Stimulated activated CD4-positive, alpha-beta T cell treated with anti-CD3 and anti-CD28 coated beads, Interleukin-2, amount 100 ng/mL, for 48 hours (primary cell): ENCODE data around the gene CDCA4.

Experiments
- DNase-seq, 2 donors: peaks; one replicate each; pipeline ENCODE4 v3.0.0-alpha.2; 2020

The CDCA4 gene

DNA sequence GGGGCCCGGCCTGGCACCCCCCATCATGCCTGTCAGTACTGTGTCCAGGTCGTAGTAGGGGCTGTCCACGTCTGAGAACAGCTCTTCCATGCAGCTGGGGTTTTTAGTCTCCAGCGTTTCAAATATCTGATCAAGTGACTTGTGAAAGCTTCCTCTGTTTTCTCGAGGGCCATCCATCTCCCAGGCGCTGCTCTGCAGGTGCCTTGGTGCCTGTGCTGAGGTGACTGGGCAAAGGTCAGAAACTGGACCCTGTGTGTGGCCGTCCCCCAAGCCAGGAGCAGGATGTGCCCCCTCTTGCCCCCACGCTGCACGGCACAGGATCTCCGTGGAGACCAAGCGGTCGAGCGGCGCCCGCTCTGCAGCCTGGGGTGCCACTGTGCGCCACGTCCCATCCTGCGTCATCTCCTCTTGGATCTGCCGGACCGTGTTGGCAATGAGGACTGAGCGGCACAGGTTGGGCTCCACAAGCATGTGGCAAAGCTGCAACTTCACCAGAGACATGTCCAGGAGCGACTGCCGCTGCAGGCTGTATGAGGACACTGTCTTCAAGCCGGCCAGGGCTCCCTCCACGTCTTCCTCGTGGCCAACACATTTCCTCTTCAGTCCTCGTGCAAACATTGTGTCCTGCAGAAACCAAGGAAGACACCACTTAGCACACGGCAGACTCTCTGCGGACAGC is 9.4 kb downstream of the CDCA4 start:
- DNase-seq: no peak

DNA sequence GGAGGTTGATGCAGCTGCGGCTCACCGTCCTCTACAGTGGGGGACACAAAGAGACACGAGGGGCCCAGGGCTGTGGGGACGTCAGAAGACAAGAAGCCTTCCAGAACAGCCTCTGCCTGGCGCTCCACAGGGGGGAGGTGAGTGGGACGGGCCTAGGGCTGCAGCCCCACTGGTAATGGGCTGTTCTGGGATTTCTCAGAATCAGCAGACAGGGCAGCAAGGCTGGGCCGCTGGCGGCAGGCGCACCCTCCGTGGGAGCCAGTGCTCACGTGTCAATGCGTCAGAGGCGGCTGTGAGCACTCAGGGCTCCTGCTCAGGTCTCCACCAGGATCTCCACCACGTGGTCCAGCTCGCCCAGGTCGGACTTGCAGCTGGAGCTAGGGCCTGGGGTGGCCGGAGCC is 10.0 kb downstream of the CDCA4 start:
- DNase-seq: no peak

DNA sequence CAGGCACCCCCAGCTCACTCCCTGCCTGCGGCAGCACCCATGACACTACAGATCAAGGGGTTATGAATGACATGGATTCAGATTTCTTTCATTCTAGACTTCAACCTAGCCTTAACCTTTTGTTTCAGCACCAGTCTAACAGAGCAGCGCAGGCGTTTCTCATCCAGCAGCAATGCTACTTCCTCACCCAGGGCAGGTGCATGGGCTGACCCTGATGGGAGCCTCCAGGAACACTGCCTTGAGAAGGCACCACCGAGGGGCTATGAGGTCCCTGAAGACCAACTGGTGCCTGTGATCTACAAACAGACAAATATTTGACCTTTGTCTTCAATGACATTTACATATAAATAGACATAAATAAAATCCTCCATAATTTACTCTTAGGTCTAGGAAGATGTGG is 10.8 kb downstream of the CDCA4 start:
- DNase-seq: no peak

DNA sequence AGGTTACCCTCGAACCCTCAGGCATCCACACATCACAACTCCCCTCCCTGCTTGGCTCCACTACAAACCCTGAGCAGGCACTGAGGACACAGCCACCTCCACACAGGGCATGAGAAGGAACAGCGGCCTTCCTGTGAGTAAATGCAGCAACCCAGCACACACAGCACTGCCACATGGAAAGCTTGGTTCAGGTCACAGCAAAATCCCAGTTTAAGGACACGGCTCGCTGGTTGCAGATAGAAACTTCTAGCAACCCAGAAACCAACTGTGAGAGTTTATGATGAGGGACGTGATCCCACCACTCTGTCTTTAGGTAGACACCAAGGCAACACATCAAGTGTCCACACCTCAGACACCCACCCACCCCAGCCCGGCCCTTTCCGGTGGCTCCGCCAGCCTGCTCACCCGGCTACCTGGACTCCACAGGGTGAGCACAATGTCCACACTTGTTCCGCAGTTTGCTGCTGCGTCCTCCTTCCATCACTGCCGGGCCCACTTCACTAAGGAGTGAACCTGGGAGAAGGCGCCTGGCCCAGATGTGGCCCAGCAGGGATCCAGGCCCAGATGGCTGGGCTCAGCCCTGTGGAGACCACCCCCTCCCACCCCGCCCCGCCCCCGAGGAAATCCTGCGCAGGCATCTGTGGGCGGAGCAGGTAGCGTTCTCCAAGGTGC is 13.2 kb downstream of the CDCA4 start:
- DNase-seq: no peak

DNA sequence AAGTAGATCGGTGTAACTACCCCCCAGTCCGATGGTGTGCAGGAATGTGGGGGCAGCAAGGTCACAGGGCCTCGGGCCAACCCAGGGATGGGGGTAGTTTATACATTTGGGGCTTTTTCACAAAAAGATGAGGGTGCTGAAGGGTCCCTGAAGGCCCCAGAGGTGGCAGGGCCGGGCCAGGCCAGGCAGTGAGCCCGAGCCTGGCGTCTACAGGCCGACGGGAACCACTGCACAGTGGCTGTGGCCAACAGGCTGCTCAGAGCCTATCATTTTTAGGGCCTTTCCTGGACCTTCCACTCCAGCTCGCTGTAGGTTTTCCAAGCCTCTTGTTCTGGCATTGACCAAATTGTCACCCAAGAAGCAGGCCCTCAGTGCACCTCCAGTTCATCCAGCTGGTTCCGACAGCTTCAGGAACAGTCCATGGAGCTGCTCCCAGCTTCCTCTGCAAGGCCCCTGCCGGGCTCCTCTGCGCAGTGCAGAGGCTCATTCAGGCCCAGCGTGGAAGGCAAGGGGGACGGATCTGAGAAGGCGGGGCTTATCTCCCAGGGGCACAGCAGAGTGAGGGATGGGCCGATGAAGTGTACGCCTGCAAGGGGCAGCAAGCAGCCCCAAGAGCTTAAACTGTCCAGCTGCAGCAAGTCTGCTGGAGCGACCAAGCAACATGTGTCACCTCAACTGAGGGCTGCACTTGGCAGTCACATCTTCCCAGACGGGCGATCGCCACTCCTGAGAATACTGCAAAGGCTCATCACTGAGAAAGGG is 13.9 kb downstream of the CDCA4 start:
- no peak for DNase-seq

DNA sequence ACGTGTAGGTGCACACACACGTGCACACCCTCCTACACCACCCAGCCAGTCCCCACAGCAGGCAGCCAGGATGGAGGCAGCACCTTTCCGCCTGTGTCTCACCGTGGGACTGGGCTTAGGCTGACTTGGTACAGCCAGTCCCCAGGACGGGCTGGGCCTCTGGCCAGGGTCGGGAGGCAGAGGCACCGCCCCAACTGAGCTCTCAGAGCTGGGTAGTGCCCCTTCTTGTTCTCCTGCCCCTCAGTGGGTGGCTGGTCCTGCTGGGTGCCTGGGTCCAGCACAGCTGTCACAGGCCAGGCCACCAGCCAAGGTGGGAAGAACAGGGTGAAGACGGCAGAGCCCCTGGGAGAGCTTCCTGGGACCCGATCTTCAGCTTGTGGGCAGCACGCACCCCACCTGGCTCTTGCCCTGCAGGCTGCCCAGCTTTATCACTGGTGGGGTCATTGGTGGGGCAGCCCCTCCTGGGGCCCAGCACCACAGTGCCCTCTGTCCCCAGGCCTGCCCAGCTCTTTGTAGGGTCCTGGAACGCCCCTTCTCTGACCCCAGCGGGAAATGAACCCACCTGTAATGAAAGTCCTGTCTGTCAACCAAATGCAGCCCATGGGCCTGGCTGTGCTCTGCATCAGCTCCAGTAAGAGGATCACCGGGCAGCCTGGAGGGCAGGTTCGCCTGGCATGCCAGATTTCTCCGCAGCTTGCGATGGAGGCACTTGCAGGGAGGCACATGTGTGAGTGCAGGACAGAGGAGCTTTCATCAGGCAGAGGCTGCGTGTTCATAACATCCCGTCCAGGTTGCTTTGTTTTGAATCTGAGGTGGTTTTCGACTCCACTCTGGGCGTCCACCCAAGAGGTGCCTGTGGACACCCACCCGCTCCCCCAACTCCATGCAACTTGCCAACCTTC is 14.7 kb downstream of the CDCA4 start:
- no peak for DNase-seq

DNA sequence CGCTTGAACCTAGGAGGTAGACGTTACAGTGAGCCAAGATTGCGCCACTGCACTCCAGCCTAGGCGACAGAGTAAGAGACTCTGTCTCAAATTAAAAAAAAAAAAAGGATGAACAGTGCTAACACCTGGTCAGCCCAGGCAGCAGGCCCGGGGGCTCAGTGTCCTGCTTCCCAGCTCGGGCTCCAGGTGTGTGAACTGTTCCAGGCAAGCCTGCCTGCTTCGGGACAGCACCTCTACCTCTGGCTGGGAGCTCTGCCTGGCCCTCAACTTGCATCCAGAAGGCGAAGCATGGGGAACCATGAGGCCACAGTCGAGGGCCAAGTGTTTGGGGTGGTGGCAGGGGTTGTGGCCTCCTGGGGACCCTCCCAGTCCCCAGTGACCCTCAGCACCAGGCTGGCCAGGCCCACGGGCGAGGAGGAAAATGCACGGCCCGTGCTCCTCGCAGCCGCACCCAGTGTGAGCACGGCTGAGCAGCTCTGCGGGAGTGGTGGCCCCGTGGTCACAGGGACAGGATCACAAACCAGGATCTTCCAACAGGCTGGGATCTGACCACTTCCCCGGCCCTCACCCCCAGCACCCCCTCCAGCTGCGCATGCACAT is 15.5 kb downstream of the CDCA4 start:
- DNase-seq: no peak

DNA sequence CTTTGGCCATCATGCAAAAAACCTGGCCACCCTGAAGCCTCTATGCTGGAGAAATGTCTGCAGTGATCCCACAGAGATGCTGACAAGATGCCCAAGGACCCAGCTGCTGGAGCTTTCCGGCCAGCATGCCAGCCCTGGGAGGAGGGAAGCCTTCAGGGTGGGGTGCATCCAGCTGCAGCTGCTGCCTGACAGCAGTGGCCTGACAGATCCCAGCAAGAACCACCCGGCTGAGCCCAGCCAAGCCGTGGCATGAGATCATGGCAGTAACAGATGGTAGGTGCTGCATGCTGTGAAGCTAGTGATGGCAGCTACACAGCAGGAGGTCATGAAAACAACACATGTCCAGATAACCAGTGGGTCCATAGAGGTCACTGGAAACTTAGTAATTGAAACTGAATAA is 21.5 kb downstream of the CDCA4 start:
- no peak for DNase-seq

DNA sequence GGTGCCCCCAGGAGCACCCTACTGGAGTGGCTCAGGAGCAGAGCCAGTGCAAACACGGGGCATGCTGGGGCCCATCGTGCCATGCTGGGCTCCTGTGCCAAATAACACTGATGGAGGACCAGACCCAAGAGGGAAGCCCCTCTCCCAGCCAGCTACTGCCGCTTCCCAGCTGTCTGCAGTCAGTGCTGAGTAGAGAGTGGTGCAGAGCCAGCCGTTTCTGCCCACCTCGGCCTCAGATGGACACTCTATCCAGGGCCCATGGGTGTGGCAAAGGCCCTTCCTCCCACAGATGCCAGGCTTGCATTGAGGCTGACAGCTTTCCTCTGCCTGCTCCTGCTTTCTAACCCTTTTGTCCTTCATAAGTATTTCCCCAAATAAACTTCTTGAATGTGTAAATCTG is 22.1 kb downstream of the CDCA4 start:
- DNase-seq: no peak

DNA sequence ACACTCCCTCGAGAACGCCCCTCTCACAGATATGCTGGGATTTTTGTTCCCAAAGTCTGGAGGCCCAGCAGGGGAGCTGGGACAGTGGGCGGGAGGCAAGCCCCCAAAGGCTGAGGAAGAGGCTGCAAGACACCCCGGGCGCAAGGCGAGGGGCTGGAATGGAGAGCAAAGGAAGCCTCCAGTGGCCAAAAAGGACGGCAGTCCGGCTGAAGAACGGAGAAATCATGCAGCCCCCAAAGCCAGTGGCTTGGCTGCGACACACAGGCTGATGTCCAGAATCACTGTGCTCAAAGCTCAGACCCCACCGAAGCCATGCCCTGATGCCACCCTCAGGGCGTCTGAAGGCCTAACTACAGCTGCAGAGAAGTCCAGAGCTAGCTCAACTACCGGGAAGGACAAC is 24.4 kb downstream of the CDCA4 start:
- DNase-seq: no peak

DNA sequence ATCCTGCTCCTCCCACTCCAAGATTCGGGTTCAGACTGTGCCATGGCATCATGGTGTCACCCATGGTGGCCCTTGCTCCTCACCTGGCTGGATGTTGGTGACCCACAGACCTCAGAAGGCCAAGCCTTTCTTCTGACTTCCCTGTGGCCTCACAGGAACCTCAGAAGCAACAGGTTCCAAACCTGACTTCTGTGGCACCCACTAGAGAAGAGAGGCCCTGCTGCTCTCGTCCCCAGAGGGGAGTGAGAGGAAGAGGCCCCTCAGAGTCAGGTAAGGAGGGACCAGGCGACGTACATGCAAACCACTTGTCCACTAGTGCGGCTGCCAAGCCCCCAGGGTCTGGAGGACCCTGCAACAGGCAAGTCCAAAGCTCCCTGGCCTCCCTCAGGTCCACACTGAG is 24.9 kb downstream of the CDCA4 start:
- no peak for DNase-seq

DNA sequence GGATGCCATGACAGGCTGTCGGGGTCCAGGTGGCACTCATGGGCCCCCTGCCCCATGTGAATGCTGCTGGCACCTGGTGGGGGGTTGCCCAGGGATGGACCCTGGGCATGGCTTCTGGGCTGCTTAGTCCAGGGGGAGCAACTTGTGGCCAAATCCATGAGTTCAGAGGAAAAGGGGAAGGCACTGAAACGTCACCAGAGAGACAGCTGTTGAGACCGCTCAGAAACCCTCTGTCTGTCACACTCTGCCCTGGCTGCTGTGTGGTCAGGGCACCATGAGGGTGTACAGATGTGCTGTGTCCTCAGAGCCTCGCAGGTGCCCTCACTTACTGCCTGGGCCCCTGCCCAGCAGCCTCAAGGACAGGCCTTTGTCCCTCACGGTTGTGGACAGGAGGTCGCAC is 25.9 kb downstream of the CDCA4 start:
- no peak for DNase-seq

DNA sequence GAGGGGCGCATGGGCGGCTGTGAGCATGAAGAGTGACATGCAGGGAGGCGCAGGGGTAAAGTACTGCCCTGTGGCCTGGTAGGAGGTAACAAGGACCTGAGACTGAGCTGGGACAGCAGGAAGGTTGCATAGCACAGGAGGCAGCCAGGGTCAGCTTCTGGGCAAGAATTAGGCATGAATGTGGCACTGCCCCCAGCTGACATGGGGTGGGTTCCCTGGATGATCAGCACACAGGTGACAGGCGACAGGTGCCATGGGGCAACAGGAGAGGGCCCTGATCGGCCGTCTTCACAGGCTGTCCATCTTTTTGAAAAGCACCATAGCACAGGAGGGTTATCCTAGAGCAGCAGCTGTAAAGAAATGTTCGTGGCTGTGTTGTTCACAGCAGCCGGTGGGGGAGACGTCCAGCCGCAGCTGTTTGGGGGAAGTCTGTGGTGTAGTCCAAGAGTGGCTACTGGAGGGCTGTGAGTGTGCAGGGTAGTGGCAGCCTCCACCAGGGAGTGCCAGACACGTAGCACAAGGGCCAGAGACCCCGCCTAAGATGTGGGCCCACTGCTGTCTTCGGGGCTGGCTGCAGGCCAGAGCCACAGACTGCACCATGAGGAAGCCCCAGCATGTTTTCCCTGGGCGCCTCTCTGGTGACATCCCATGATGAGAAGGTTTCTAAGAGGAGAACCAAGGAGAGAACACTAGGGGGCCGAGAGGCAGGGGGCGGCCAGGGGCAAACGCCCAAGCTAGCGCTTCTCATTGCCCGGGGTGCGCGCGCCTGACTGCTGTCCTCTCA is 26.9 kb downstream of the CDCA4 start:
- no peak for DNase-seq

DNA sequence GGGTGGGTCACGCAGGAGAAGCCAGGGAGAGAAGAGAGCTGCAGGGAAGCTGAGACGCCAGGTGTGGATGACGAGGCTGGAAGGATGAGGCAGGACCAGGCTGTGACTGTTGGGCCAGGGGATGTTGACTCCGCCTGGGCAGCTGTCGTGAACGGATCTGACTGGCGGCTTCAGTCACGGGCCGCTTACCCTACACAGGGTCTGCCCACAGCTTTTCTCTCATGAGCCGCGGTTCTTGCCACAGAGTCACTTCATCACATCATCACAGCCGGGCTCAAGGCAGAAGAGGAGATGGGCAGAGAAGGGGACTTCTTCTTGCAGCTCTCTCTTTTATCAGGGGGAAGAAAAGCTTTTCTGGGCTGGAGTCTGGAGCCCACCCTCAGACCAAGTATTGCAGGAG is 27.6 kb downstream of the CDCA4 start:
- DNase-seq: no peak

DNA sequence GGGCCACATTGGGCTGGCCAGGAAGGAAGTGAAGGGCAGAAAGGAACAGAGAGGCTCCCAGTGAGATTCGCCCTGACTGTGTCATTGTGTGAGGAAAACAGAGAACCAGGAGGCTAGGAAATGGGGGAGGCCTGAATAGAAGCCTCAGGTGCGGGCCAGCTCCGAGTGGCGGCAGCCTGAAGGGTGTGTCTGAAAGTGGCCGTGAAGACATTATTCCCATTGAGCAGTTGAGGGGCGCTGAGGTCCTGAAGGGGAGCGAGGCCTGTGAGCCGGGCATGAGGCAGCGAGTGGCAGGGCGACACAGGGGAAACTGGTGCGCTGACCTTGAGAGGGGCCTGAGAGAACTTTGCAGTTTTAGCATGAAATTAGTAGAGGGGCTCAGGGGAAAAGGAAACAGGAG is 28.4 kb downstream of the CDCA4 start:
- no peak for DNase-seq

DNA sequence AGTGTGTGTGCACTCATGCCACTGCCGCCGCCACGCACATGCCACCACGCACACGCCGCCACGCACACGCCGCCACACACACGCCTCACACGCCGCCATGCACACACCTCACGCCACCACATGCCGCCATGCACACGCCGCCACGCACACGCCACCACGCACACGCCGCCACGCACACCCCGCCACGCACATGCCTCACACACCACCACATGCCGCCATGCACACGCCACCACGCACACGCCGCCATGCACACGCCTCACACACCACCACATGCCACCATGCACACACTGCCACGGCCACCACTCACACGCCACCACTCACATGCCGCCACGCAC is 29.0 kb downstream of the CDCA4 start:
- no peak for DNase-seq

DNA sequence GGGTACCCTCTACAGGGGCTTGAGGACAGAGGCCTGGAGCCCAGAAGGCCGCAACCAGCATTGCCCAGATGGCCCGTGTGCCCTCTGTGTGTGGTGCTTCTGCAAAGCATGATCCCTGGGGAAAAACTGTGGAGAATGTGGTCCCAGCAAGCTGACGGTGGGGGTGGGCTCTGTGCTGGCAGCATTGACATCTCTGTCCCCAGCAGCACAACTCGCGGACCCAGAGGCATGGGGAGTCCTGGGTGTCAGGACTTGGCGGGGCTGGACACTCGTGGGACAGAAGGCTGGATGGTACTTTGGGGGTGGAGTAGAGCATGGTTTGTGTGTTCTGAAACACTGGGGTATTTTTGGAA is 31.0 kb downstream of the CDCA4 start:
- DNase-seq: no peak

DNA sequence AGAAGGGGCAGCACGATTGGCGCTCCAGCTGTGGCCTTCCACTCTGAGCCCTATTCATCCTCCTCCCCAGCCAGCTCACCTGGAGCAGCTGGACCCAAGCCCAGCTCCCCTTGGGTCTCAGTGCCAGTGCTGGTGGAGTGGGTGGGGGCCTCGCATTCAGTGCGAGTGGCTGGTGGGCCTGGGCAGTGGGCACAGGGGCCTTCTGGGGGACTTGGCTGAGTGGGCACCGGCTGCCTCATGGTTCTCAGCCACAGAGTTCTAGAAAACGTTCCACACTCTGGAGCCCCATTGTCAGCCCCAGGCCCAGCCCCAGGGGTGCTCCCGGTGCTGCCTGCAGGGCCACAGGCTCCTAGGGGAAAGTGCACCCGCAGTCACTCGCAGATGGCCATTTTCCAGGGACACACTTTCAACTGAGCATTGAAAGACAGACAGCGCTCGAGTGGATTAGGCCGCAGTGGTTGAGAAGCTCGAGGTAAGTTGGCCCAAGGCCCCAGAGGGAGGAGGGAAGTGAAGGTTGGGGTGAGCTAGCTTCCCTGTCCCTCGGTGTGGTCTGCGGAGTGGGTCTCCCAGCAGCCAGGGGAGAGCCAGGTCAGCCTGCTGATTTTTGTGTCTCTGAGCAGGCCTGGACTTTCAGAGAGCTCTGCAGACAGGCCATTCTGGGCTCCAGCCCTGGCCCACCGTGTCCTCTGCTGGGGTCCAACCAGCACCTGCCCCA is 31.5 kb downstream of the CDCA4 start:
- DNase-seq: no peak

DNA sequence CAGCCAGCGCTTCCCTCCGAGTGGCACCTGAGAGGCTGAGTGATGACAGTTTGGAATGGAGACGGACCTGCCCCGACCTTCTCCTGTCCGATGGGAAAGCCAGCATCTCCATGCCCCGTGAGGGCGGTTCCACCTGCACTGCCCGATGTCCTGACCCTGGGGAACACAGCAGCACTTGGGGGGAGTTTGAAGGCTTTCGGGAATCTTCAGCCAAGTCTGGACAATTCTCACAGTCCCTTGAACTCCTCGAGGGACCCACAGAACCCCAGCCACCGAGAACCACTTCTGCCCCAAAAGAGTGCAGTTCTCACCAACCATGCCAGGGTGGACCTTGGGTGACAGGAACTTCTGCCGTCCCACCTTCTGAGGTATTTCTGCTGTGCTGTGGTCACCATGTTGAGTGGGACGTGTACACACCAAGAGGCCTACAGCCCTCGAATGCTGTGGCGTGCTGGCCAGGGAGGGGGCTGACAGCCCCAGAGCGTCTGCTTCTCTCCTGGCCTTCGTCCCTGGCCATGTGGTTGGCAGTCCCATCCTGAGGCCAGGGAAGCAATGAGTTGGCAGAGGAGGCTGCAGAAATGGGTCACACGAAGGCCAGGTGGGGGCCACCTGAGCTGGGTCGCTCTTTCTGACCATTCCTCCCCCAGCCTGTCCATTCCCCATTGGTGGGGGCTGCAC is 34.3 kb downstream of the CDCA4 start:
- no peak for DNase-seq

DNA sequence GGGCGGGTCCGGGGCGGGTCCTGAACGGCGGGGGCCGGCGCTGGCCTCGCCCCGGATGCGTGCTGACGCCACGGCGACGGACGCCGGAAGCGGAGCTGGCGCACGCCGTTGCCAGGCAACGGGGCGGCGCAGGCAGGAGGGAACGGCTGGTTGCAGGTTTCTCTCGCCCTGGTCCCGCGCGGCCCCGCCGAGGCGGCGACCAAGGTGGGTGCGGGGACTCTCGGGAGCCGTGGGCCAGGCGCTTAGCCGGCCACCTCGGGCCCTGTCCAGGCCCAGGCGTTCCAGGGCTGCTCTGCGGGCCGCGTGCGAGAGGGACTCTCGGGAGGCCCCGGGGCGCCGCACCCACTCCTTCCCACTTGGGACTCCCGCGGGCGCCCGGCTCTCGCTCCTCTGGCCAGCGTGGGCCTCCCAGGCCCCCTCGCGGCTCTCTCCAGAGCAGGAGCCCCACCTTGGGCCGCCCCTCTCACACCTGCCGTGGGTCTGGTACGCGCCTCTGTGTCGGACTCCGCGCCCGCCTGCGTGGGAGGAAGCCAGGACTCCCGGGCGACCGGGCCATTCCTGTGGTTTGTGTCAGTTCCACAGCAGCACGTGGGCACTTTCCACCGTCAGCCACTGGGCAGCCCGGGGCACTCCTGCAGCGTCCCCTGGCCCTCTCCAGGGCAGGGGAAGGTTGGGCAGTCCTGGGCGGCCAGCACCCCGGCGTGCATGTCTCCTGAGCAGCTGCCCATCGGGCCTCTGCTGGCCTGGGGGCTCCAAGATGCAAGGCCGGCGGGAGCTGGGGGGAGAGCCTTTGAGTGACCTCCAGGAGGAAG is 35.0 kb downstream of the CDCA4 start, which contains the start of gene CLBA1:
CLBA1 (plus strand) TSS at position 114 of the 812 bp plus-strand sequence; CDS start at position 758, 644 bp downstream.
- DNase-seq: peak; percentile 84 to 85
